H1 (cell line): ENCODE results near the gene DHH. TPM values are rescaled to one million over a fixed set of nuclear protein-coding genes. Genes with fewer than 3 reads are reported as not detected.

ENCODE experiments used
- BRCA1 ChIP-seq: IDR thresholded peaks from 2 replicates; pipeline ENCODE4 v1.6.1; 2012; ENCODE audit warnings: low read depth, low read length, improper control_type of control experiment
- CREB1 ChIP-seq: IDR thresholded peaks from 2 replicates; pipeline ENCODE4 v1.6.1; 2012; ENCODE audit warnings: inconsistent platforms
- CTCF ChIP-seq, 3 experiments: IDR thresholded peaks; 1 replicate in 2 of 3; 2 replicates in 1 of 3; pipeline versions ENCODE4 v1.5.1 to v1.6.1; 2011; ENCODE audit warnings: low read length in 3 of 3, mild to moderate bottlenecking in 3 of 3, inconsistent platforms in 2 of 3, low read depth in 1 of 3, moderate library complexity in 1 of 3; ENCODE audit not compliant: insufficient read depth in 1 of 3; ENCODE audit errors: control extremely low read depth in 1 of 3
- MAFK ChIP-seq: IDR thresholded peaks from 2 replicates; pipeline ENCODE4 v1.6.1; 2012; ENCODE audit warnings: low read depth, mild to moderate bottlenecking, improper control_type of control experiment, low read length
- MAX ChIP-seq: IDR thresholded peaks from 2 replicates; pipeline ENCODE4 v1.6.1; 2012; ENCODE audit warnings: inconsistent platforms
- RAD21 ChIP-seq, 2 experiments: IDR thresholded peaks in 1 of 2; conservative IDR thresholded peaks in 1 of 2; 2 replicates each; pipeline ENCODE4 v1.6.1; 2011; ENCODE audit warnings: low read depth in 2 of 2, low read length in 2 of 2, improper control_type of control experiment in 1 of 2, inconsistent platforms in 1 of 2, mild to moderate bottlenecking in 1 of 2, moderate library complexity in 1 of 2
- YY1 ChIP-seq: IDR thresholded peaks from 2 replicates; pipeline ENCODE4 v1.6.1; 2011; ENCODE audit warnings: low read depth, mild to moderate bottlenecking, low read length
- polyA plus RNA-seq, 7 experiments: library from polyadenylated mRNA; depleted of rRNA in 3 of 7; stranded (reverse) in 5 of 7; unstranded in 2 of 7; fragments of >200 nt in 5 of 7; fragments of 200-250 nt in 2 of 7; gene quantifications; 1 replicate in 5 of 7; 2 replicates in 1 of 7; 4 replicates in 1 of 7; pipeline versions ENCODE4 v1.2.1 to v1.2.3, GENCODE V29; 2011 to 2013; ENCODE audit warnings: missing spikeins in 2 of 7, mixed read lengths in 2 of 7
- total RNA-seq: library from RNA; stranded (reverse); fragmentation: NEBNext Ultra II Directional; extraction: Animal tissue kit (Norgen Biotek cat#: 25700); gene quantifications from 2 replicates; pipeline ENCODE4 v1.2.1, GENCODE V29; 2021

The DHH gene
- total and polyA plus RNA-seq, 2 of the 8 experiments (the other 6 are each of a cell fraction or from before 2014, with no cell fraction given), result 0.03 to 0.11 TPM

GRCh38 chr12:49092086-49092815 is 2.4 kb downstream of the DHH start (continued):
- TF ChIP-seq CTCF (IDR thresholded peaks at IDR 0.05; ENCODE audit: control extremely low read depth in 1 of 3, insufficient read depth in 1 of 3, low read depth in 1 of 3, low read length in 3 of 3) (peak; percentile 42 to 48 (median 47)), YY1 (0 out of 2 replicates have a peak, but pooled peaks have one; percentile 28), BRCA1 (peak; percentile 1; the same call in 1 of the 2 replicates), RAD21 (IDR thresholded peaks at IDR 0.05 in 1 of 2, conservative IDR thresholded peaks at IDR 0.05 in 1 of 2; ENCODE audit: low read depth in 2 of 2, low read length in 2 of 2) (peak; percentile 30 to 50; a peak in 3 of 4 replicates), MAX (0 out of 2 replicates have a peak, but pooled peaks have one; percentile 19), MAFK (no peak), CREB1 (no peak)
- TF ChIP-seq, all 59 proteins: peak for 10
